HG03108 (cell line): ENCODE results near the gene KDM4B.

Experiments
- ATAC-seq: cut with Tn5 transposase; IDR thresholded peaks from one replicate; pipeline ENCODE4 v1.9.1; 2021; ENCODE audit warnings: moderate library complexity; ENCODE audit not compliant: unreplicated experiment

KDM4B gene

DNA sequence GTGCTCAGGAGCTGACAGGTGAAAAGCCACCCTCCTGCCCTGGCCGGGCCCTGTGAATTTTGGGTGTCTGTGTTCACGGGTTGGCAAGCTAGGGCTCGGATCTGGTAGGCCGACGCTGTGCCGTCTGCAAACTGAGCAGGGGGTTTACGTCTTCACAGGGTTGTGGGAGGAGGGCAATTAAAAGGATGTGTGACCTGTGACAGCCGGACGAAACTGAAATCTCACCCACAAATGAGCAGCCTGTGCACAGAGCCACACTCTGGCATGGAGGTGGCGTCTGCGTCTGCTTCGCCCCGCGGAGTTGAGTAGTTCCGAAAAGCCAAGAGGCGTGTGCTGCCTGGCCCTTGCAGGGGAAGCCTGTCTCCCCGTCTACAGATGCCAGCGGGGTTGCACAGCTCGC, 117.3 kb downstream of the KDM4B start:
- ATAC-seq = no peak

DNA sequence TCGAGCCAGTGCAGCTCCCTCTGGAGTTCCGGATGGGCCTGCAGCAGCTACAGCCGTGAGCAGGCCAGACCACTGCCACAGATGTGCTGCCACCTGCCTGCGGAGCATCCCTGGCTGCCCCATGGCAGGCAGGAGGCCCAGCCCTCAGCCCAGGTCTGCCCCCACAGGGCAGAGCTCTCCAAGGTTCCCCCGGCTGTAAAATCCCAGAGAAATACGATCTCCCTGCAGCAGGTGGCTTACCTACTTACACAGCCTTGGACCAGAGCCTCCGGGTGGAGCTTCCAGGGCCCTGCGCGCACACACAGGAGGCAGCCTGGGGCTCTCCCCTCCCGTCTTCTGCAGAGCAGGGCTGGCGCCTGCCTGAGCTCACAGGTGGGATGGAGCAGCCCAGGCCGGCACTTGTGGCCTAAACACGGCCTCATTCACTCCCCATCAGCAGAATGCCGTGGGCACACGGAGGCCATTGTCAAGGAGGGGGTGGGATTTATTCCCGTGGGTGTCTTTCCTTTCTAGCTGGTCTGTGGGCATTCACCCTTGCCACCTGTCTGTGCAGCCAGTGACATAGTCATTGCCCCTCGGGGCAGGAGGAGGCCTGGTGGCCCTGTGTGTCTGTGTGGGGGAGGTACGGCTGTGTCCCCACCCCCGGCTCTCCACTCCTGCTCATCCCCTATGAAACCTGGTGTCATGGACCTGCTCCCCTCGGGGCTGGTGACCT, 118.0 kb downstream of the KDM4B start:
- no peak for ATAC-seq

DNA sequence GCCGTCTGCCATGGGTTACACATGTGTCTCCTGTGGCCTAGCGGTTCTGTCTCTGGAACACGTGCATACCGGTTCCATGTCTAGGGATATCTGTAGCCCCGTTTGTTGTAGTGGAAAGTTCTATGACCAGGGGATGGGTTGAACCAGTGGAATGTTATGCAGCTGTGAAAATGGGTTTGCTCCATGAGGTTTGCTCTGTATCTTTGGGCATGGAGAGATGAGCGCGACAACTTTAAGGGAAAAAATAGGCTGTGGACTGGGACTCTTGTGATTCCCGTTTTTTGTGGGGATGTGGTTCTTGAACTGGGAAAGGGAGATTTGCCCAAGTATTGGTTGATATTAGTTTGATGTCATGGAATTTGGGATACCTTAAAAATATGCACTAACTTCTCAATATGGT, 120.4 kb downstream of the KDM4B start:
- no peak for ATAC-seq

DNA sequence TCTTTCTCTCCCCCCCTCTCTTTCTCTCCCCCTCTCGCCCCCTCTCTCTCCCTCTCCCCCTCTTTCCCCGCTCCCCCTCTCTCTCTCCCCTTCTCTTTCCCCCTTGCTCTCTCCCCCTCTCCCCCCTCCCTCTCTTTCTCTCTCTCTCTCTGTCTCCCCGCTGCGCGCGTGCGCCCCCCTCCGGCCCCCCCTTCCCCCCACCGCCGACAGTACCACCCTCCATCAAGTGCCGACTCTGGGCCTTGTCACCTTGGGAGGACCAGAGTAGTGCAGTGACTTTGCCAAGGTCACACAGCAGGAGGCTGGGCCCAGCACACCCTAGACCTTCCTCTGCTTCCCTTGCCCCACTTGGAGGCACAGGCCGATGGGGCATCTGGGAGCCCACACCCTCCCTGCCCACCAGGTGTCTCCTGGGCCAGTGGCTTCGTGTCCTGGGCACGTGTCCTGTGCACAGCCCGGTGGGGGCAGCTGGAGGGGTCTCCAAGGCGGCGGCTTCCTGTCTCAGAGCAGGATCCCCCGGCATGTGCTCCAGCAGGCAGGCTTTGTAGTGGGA, 121.6 kb downstream of the KDM4B start:
- ATAC-seq = no peak

- ATAC-seq = no peak
Observed at GRCh38 chr19:5091018-5091683, 122.2 kb downstream of the KDM4B start.

DNA sequence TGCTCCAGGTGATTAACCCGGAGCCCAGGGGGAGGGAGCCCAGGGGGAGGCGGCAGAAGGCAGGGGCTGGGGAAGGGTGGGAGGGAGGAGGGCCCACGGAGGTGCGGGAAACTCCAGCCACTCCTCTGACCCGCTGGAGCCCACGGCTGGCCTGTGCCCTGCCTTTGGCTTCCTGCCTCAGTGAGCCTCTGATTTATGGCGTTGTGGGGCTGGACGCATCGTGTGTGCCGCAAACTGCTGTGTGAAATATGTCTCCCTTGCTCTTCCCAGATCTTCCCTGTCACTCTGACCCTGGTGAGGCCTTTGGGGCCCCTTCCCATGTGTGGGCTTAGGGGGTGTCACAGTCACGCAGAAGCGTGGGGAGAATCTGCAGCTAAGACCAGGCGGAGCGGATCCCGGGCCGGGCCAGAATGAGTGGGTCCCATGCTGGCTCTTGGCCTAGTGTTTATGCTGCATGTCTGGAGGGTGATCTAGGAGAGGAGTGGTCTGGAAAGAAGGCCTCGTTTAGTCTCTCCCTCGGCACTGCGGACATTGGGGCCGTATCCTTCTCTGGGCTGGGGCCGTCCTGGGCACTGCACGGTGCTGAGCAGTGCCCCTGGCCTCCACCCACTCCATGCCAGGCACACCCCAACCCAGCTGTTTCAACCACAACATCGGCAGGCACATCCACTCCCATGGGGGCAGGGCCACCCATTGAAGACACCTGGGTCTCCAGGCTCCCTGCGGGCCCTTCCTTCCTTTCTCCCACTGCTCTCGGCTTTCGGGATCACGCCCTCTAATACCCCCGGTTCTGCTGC, 123.0 kb downstream of the KDM4B start:
- ATAC-seq = no peak

DNA sequence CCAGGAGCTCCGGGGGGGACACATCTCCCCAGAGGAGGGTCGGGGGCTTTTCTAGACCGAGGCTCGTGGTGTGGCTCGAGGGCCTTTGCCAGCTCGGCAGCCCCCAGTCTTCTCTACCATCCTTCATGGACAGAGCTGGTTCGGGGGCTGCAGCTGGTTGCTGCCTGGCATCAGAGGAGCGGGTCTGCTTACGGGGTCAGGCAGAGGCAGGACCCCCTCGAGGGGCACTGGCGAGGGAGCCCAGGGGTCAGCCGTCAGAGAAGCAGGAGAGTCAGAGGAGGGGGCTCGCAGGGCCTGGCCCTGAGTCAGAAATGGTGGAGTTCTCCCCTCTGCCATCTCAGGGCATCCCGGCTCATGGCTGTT, 123.5 kb downstream of the KDM4B start:
- ATAC-seq = no peak

- ATAC-seq = no peak
Observed at GRCh38 chr19:5093297-5093928, 124.5 kb downstream of the KDM4B start.

DNA sequence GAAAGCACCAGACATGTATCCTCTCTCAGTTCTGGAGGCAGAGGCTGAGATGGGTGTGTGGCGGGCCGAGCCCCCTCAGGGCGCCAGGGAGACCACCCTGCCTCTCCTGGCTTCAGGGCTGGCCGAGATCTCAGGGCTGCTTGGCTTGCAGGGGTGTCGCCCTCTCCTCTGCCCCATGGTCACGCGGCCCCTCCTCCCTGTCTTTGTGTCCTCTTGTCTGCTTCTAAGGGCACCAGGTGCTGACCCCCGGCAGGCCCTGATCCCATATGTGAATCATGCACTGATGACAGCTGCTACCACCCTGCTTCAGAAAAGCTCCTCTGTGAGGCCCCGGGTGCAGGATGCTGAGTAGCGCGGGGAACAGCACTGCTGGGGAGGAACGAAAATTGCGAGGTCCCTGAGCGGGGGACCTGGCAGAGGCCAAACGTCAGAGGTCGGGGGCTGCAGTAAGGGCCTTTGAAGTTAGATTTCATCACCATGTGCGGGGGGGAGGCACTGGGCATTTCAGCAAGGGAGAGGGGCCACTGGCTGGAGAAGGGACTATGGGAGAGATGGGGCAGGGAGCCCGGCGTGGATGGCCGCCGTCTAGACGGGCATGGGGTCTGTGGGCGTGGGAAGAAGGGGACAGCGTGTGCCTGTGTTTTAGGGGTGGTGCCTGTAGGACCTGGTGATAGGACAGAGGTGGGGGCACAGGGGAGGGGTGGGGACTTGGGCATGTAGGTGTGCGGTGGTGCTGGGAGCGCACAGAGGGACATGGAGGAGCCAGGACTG, 125.2 kb downstream of the KDM4B start:
- ATAC-seq = no peak

- ATAC-seq = no peak
Observed at GRCh38 chr19:5094768-5095567, 126.1 kb downstream of the KDM4B start.

- ATAC-seq = no peak
Observed at GRCh38 chr19:5095568-5095850, 126.6 kb downstream of the KDM4B start.

DNA sequence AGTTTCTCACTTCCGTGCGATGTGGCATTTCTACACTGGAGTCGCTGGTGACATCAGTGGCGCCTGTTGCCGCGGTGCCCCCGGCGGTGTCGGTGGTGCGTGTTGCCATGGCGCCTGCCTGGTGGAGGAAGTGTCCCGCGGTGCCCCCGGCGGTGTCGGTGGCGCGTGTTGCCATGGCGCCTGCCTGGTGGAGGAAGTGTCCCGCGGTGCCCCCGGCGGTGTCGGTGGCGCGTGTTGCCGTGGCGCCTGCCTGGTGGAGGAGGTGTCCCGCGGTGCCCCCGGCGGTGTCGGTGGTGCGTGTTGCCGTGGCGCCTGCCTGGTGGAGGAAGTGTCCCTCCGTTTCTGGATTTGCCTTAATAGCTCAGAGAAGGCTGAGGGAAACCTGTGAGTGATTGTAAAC, 127.6 kb downstream of the KDM4B start:
- no peak for ATAC-seq

DNA sequence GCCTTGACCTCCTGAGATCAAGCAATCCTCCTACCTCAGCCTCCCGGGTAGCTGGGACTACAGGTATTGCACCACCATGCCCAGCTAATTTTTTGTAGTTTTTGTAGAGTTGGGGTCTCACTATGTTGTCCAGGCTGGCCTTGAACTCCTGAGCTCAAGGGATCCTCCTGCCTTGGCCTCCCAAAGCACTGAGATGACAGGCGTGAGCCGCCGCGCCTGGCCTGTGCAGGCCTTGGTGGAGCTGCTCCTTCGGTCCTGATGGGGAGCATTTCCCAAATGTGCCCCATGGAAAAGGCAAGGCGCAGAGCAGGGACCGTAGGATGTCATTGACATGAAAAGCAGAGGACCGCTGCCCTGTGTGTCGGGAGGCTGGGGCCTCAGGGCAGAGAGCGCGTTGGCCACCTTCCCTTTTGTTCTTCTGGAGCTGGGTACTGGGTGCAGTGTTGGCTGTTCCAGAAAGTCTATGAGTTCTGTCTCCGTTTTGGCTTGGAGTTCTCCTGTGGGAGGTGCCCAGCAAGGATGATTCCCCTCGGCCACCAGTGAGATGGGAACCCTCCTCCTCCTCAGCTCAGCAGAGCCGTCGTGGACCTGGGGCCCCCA, 128.5 kb downstream of the KDM4B start:
- ATAC-seq = no peak

DNA sequence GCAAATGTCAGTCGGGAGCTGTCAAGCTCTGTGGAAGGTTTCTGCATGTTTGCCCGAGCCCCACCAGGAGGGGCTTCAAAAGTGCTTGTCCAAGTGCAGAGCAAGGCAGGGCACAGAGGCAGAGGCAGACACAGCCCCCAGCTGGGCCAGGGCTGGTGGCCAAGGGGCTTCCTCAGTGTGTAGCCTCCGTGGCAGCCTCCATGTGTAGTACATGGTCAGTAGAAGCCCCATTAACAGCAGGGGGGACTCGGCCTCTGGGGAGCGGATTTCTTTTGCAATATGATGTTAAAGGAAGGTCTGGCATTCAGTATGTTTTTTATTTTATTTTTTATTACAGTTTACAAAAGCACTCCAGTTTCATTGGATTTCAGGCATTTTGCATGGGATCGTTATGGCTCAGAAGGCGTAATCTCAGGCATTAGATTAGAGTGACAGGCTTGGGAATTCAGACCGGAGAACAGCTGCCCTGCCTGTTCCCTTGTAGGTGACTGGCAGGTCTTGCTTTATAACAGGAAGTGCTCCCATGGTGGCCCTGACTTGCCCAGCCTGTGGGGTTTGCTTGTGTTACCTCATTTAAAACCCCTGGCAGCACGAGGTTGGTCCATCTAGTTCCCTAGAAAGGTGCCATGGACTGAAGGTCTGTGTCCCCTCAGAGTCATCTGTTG, 129.2 kb downstream of the KDM4B start:
- no peak for ATAC-seq

DNA sequence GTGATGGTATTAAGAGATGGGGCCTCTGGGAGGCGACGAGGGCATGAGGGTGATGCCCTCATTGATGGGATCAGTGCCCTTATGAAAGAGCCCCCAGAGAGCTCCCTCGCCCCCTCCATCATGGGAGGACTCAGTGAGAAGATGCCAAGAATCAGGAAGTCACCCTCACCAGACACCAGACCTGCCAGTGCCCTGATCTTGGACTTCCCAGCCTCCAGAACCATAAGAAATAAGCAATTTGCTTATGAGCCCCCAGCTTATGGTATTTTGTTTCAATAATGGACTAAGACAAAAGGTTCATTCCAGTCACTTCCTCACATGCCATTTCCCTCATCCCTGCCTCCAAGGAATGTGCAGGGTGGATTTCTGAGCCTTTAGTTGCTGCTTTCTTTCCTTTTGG, 129.7 kb downstream of the KDM4B start:
- no peak for ATAC-seq

DNA sequence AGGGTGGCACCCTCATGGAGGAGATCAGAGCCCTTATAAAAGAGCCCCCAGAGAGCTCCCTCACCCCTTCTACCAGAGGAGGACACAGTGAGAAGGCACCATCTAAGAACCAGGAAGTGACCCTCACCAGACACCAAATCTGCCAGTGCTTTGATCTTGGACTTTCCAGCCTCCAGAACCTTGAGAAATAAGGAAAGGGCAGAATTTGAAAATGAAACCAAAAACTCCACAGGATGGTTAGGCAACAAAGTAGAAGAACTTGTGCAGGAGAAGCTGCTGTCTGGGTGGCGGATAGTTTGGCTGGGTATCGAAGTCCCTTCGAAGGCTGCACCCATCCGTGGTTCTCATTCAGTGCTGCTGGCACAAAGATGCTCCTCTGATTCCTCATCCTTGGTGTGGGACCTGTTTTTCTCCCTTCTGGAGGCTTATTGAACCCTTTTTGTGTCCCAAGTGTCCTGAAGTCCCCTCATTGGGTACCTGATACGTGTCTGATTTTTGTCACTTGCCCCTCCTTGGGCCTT, 130.8 kb downstream of the KDM4B start:
- ATAC-seq = no peak

DNA sequence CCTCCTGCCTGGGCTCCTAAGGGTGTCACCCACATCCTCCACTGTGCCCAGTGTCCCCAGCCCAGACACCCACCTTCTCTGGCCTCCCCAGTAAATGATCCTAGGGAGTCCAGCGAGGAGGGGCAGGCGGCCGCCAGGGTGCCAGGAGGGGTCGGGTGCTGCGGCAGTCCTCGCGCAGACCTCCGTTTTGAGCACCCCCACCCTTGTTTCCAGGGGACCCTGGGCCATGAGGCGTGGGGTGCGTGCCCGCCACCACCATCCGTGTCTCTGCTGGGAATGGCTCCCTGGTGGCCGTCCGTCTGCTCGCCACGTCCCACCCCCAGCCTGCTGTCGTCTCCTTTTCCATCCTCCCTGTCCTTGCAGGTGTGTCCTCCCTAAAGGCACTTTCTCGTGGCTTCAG, 133.0 kb downstream of the KDM4B start:
- ATAC-seq = no peak

GRCh38 chr19:5102520-5102919, 133.6 kb downstream of the KDM4B start:
- ATAC-seq = no peak
